Smooth muscle cell (in vitro differentiated cells): ENCODE results near the gene PTPRT. TPM values are rescaled to one million over a fixed set of nuclear protein-coding genes. Genes with fewer than 3 reads are reported as not detected.
A peak's percentile ranks its signal among the peaks of the same experiment; 100 is the strongest.

Experiments used
- DNase-seq: peaks from one replicate; lab custom pipeline; 2025; ENCODE audit not compliant: unreplicated experiment; lab: John Stamatoyannopoulos, UW
- H2AFZ ChIP-seq: fragments of 200-600 bp; sonication (generic); 2 replicates; pipeline ENCODE4 v1.6.0; 2016; ENCODE audit warnings: antibody characterized with exemption, low read depth, mild to moderate bottlenecking
- H3F3A ChIP-seq: fragments of 200-600 bp; sonication (generic); 2 replicates; pipeline ENCODE4 v1.6.0; 2017; ENCODE audit warnings: antibody characterized with exemption, low read depth
- H3K27ac ChIP-seq: fragments of 200-600 bp; sonication (generic); 2 replicates; pipeline ENCODE4 v1.5.1; 2016; ENCODE audit warnings: low read depth, mild to moderate bottlenecking
- H3K27me3 ChIP-seq: fragments of 200-600 bp; sonication (generic); 2 replicates; pipeline ENCODE4 v1.6.1; 2016; ENCODE audit warnings: low read depth, mild to moderate bottlenecking
- H3K36me3 ChIP-seq: fragments of 200-600 bp; sonication (generic); 2 replicates; pipeline ENCODE4 v1.5.1; 2016; ENCODE audit warnings: low read depth
- H3K4me1 ChIP-seq: fragments of 200-600 bp; sonication (generic); 2 replicates; pipeline ENCODE4 v1.5.1; 2016; ENCODE audit warnings: low read depth
- H3K4me2 ChIP-seq: fragments of 200-600 bp; sonication (generic); 2 replicates; pipeline ENCODE4 v1.6.0; 2016; ENCODE audit warnings: mild to moderate bottlenecking
- H3K4me3 ChIP-seq: fragments of 200-600 bp; sonication (generic); 2 replicates; pipeline ENCODE4 v1.5.1; 2016; ENCODE audit warnings: mild to moderate bottlenecking
- H3K79me2 ChIP-seq: fragments of 200-600 bp; sonication (generic); 2 replicates; pipeline ENCODE4 v1.6.0; 2016; ENCODE audit warnings: low read depth, mild to moderate bottlenecking
- H3K9ac ChIP-seq: fragments of 200-600 bp; sonication (generic); 2 replicates; pipeline ENCODE4 v1.6.0; 2016; ENCODE audit warnings: low read depth
- H3K9me3 ChIP-seq: fragments of 200-600 bp; sonication (generic); replicated peaks from 2 replicates; pipeline ENCODE4 v1.5.1; 2016; ENCODE audit warnings: low read depth
- H4K20me1 ChIP-seq: fragments of 200-600 bp; sonication (generic); 2 replicates; pipeline ENCODE4 v1.6.0; 2016; ENCODE audit warnings: low read depth
- CTCF ChIP-seq: fragments of 200-600 bp; sonication (generic); IDR thresholded peaks from 2 replicates; pipeline ENCODE4 v1.5.1; 2017; ENCODE audit warnings: borderline replicate concordance, mild to moderate bottlenecking, antibody characterized with exemption; ENCODE audit not compliant: insufficient read depth, poor library complexity, severe bottlenecking
- WGBS: methylation state at CpG from one replicate; pipeline ENCODE4 v1.1.7; 2016; ENCODE audit warnings: low lambda C conversion rate; 5-methylcytosine and 5-hydroxymethylcytosine counted together
- polyA plus RNA-seq: library from polyadenylated mRNA; unstranded; fragments of >200 nt; fragmentation: Nextera tagmentation; extraction: Ambion mirVana; gene quantifications from 2 replicates; pipeline ENCODE4 v1.2.1, GENCODE V29; 2016
- total RNA-seq: library from RNA; depleted of rRNA; stranded (reverse); fragments of >200 nt; gene quantifications from 2 replicates; pipeline ENCODE4 v1.2.3, GENCODE V29; 2014

PTPRT gene
- total and polyA plus RNA-seq, 2 experiments from 2014 or later = 0.99 to 2.1 TPM

GRCh38 chr20:43137160-43137559, 52.5 kb downstream of the PTPRT start:
- Histone ChIP-seq H3K9me3 (no peaks in the 10 kb centered on the region), H3K9ac (peak overlapping the region; percentile 12), H3K4me2 (no peak overlapping the region), H2AFZ (peak overlapping the region; percentile 86), H3K4me3 (no peak overlapping the region), H3K27me3 (no peaks in the 10 kb centered on the region), H4K20me1 (no peaks in the 10 kb centered on the region), H3K36me3 (no peaks in the 10 kb centered on the region), H3K27ac (peak overlapping the region; percentile 67), H3K79me2 (no peaks in the 10 kb centered on the region), H3F3A (peaks cover 23% of the 10 kb centered on the region), H3K4me1 (peaks cover 6% of the 10 kb centered on the region)
- WGBS = 62% methylated on average over 1 of the region's 1 CpG
- TF ChIP-seq CTCF = no peak
- DNase-seq = no peak

DNA sequence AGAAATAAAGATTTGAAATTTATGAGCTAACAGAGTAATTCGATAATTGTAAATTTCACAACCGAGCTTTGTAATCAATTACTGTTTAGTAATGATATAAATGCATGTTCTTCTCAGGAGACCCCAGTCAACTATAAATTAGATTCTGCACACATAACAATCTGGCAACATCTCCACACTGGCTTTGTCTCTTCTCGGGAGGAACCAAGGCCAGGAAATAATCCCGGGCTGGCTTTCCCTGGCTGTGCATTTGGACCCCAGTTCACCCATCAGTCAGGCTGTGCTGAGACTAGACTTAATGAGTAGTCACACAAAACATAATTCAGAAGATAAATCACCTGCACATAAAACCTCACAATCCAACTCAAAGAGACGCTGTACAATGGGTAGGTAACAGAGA, 65.5 kb downstream of the PTPRT start:
- Histone ChIP-seq H3K36me3 (no peaks in the 10 kb centered on the region), H3K27ac (no peak overlapping the region), H3K79me2 (no peaks in the 10 kb centered on the region), H3K9ac (no peak overlapping the region), H3F3A (no peaks in the 10 kb centered on the region), H3K4me3 (no peak overlapping the region), H3K4me1 (no peaks in the 10 kb centered on the region), H3K9me3 (no peaks in the 10 kb centered on the region), H4K20me1 (no peaks in the 10 kb centered on the region), H2AFZ (no peak overlapping the region), H3K4me2 (no peak overlapping the region), H3K27me3 (no peaks in the 10 kb centered on the region)
- DNase-seq = no peak
- TF ChIP-seq CTCF = no peak
- 97% methylated on average over 5 of the region's 5 CpGs for WGBS

- no peak overlapping the region for H3K9ac ChIP-seq
- H2AFZ ChIP-seq = no peak overlapping the region
- H3K27ac ChIP-seq = no peak overlapping the region
- H3K4me1 ChIP-seq = no peaks in the 10 kb centered on the region
- H3K9me3 ChIP-seq = no peaks in the 10 kb centered on the region
- WGBS = 87% methylated on average over 2 of the region's 2 CpGs
- no peak for TF ChIP-seq CTCF
- H3K4me3 ChIP-seq = no peak overlapping the region
- H3K79me2 ChIP-seq = no peaks in the 10 kb centered on the region
- no peaks in the 10 kb centered on the region for H3K27me3 ChIP-seq
- H3F3A ChIP-seq = no peaks in the 10 kb centered on the region
- H3K4me2 ChIP-seq = no peak overlapping the region
- H3K36me3 ChIP-seq = no peaks in the 10 kb centered on the region
- no peak for DNase-seq
- no peaks in the 10 kb centered on the region for H4K20me1 ChIP-seq
These were observed 66.5 kb downstream of the PTPRT start for GRCh38 chr20:43123180-43123579.

DNA sequence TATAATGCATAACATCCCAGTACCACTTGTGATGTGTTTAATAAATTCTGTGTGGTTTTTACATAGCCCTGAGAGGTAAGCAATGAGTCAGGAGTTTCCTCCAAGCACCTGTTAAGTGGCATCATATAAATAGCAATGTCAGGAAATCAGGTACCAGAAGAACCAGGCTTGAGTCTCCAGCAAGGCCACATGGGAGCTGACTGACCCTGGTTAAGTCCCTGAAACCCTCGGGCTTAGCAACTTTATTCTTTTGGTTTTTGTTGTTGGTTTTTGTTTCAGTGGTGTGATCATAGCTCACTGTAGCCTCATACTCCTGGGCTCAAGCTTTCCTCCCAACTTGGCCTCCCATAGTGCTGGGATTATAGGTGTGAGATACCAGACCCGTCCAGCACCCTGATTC, 70.0 kb downstream of the PTPRT start:
- TF ChIP-seq CTCF = no peak
- Histone ChIP-seq H2AFZ (no peak overlapping the region), H3K4me1 (no peaks in the 10 kb centered on the region), H3K4me2 (no peak overlapping the region), H3K4me3 (no peak overlapping the region), H3K79me2 (no peaks in the 10 kb centered on the region), H3F3A (no peaks in the 10 kb centered on the region), H3K36me3 (no peaks in the 10 kb centered on the region), H3K27me3 (no peaks in the 10 kb centered on the region), H3K27ac (no peak overlapping the region), H3K9ac (no peak overlapping the region), H3K9me3 (no peaks in the 10 kb centered on the region), H4K20me1 (no peaks in the 10 kb centered on the region)
- 83% methylated on average over 2 of the region's 2 CpGs for WGBS
- DNase-seq = no peak
